Thyroid gland (tissue), 4 donors: ENCODE data around the gene RTN4RL1. TPM values are rescaled to one million over a fixed set of nuclear protein-coding genes. Genes with fewer than 3 reads are reported as not detected.

ENCODE experiments used
- DNase-seq, 2 donors: peaks; one replicate each; pipeline ENCODE4 v3.0.0-alpha.2; 2019
- H3K27ac ChIP-seq, 3 donors: fragments of 200-600 bp; sonication (generic); 1 replicate in 2 of 3; 2 replicates in 1 of 3; pipeline ENCODE4 v1.5.1; 2016 to 2019; ENCODE audit warnings: mild to moderate bottlenecking in 1 of 3, moderate library complexity in 1 of 3
- H3K27me3 ChIP-seq: fragments of 200-600 bp; sonication (generic); one replicate; pipeline ENCODE4 v1.5.1; 2019
- H3K36me3 ChIP-seq, 2 donors: fragments of 200-600 bp; sonication (generic); one replicate each; pipeline ENCODE4 v1.5.1; 2016 to 2019
- H3K4me1 ChIP-seq, 2 donors: fragments of 200-600 bp; sonication (generic); one replicate each; pipeline ENCODE4 v1.5.1; 2017 to 2019
- H3K4me3 ChIP-seq, 3 donors: fragments of 200-600 bp; sonication (generic); replicated peaks in 1 of 3; 1 replicate in 2 of 3; 2 replicates in 1 of 3; pipeline ENCODE4 v1.5.1; 2016; ENCODE audit warnings: mild to moderate bottlenecking in 1 of 3
- H3K9me3 ChIP-seq: fragments of 200-600 bp; sonication (generic); one replicate; pipeline ENCODE4 v1.5.1; 2017
- POLR2A ChIP-seq, 2 donors: fragments of 450-650 bp; IDR thresholded peaks; one replicate each; pipeline ENCODE4 v1.6.1; 2017; ENCODE audit warnings: antibody characterized with exemption in 2 of 2, mild to moderate bottlenecking in 2 of 2, moderate library complexity in 1 of 2
- WGBS, 2 donors: methylation state at CpG; one replicate each; pipeline ENCODE4 v1.1.5; 2017; 5-methylcytosine and 5-hydroxymethylcytosine counted together
- intact Hi-C: fragments of 100-400 bp; cut with DNase I; formaldehyde crosslinking; loops from one replicate; pipeline ENCODE4 v1.15.1; 2023
- microRNA counts, 2 donors: library from miRNA; unstranded; fragments of <30 nt; microRNA quantifications; one replicate each; lab custom pipeline; 2016 to 2017
- microRNA-seq: library from miRNA; unstranded; fragments of <30 nt; microRNA quantifications from one replicate; pipeline ENCODE4, GENCODE V29; 2016
- small RNA-seq: library from RNA; depleted of rRNA; stranded (forward); fragments of <200 nt; gene quantifications from one replicate; pipeline ENCODE3, GENCODE V24; 2016
- total RNA-seq, 4 donors: library from RNA; depleted of rRNA; stranded (reverse); fragments of >200 nt; gene quantifications; one replicate each; pipeline ENCODE4 v1.2.3, GENCODE V29; 2016
- TF ChIP-seq, protein P1 (sequence below), 6 experiments: fragments of 200-600 bp in 3 of 6; fragments of 450-650 bp in 3 of 6; sonication (generic) in 3 of 6; IDR thresholded peaks; one replicate each; pipeline ENCODE4 v1.5.1; 2016 to 2019; ENCODE audit warnings: antibody characterized with exemption in 6 of 6, mild to moderate bottlenecking in 2 of 6, inconsistent platforms in 1 of 6, moderate library complexity in 1 of 6

Gene RTN4RL1
- total RNA-seq, 4 donors from 2014 or later = 1.6 to 4.9 (median 2.5) TPM

DNA sequence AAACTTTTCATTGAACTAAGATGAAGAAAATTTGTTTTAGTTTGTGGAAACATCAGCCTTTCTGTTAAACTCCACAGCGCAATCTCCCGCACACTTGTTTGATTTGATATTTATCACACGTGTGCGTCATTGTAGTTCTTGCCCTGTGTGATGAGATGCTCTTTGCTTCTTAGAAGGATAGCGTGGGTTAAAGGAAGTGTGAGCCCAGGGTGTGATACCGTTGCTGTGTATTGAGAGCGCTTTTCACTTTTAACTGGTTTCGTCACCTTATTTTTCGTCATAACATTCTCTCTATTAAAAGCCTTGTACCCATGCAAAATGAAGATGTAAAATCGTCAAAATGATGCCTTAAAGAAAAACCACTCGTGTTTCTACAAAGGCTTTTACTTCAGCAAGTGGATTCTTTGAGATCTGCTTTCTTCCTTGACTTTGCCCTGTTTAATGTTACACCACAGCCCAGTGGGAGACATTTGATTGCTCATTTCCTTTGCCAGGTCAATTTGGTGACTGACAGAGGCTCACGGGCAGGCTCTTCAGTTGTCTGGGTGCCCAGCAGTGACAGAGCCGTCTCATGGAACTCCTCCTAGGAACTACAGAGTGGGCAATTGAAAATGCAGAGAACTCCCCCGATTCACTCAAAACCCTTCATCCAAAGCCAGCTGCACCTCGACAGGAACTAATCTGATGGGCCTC is 134.2 kb downstream of the RTN4RL1 start:
- no peak overlapping the region for H3K4me3 ChIP-seq
- TF ChIP-seq, protein P1, sequence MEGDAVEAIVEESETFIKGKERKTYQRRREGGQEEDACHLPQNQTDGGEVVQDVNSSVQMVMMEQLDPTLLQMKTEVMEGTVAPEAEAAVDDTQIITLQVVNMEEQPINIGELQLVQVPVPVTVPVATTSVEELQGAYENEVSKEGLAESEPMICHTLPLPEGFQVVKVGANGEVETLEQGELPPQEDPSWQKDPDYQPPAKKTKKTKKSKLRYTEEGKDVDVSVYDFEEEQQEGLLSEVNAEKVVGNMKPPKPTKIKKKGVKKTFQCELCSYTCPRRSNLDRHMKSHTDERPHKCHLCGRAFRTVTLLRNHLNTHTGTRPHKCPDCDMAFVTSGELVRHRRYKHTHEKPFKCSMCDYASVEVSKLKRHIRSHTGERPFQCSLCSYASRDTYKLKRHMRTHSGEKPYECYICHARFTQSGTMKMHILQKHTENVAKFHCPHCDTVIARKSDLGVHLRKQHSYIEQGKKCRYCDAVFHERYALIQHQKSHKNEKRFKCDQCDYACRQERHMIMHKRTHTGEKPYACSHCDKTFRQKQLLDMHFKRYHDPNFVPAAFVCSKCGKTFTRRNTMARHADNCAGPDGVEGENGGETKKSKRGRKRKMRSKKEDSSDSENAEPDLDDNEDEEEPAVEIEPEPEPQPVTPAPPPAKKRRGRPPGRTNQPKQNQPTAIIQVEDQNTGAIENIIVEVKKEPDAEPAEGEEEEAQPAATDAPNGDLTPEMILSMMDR (IDR thresholded peaks at IDR 0.05) = no peak
- no peak for TF ChIP-seq POLR2A (IDR thresholded peaks at IDR 0.05)
- no peak for DNase-seq
- peaks cover 15 to 53% of the 10 kb centered on the region in 2 donors for H3K36me3 ChIP-seq
- no peaks in the 10 kb centered on the region for H3K4me1 ChIP-seq
- 86 to 88% methylated on average over 13 to 15 of the region's 15 CpGs for WGBS, 2 donors
- no peak overlapping the region for H3K27ac ChIP-seq
- no peaks in the 10 kb centered on the region for H3K27me3 ChIP-seq
- no peaks in the 10 kb centered on the region for H3K9me3 ChIP-seq
- intact Hi-C loops = no loop called here

- DNase-seq = no peak
- 94 to 95% methylated on average over 14 of the region's 14 CpGs for WGBS, 2 donors
- no peaks in the 10 kb centered on the region for H3K9me3 ChIP-seq
- no peaks in the 10 kb centered on the region for H3K27me3 ChIP-seq
- H3K27ac ChIP-seq = no peak overlapping the region
- TF ChIP-seq, protein P1 (IDR thresholded peaks at IDR 0.05) = no peak
- no peak for TF ChIP-seq POLR2A (IDR thresholded peaks at IDR 0.05)
- intact Hi-C loops = no loop called here
- H3K36me3 ChIP-seq = peaks cover 29 to 67% of the 10 kb centered on the region in 2 donors
- no peak overlapping the region for H3K4me3 ChIP-seq
- no peaks in the 10 kb centered on the region for H3K4me1 ChIP-seq
These were observed 136.4 kb downstream of the RTN4RL1 start for GRCh38 chr17:1888741-1889140.

MicroRNA genes within 50 kb of the gene (microRNA counts, 767-probe panel; counts per million panel counts)
- microRNA hsa-miR-132-3p (lab: Ali Mortazavi, UCI) (2,738 to 4,752 counts per million in 2 donors), microRNA hsa-miR-212-3p (lab: Ali Mortazavi, UCI) (0 counts per million in 2 donors)

Small RNAs within 50 kb of the gene (microRNA-seq; reads per million reads assigned to microRNA genes)
- gene MIR132 (612 reads per million, percentile 72 among the genes with 10 or more reads in this experiment), gene MIR212 (17.6 reads per million, percentile 34 among the genes with 10 or more reads in this experiment)

Small RNAs within 50 kb of the gene (small RNA-seq; reads per million reads assigned to genes)
- not detected for gene AC090617.9
- gene MIR132 = 1.4 reads per million, percentile 37 among the genes with 10 or more reads in this experiment
- gene MIR212 = not detected
- gene OVCA2 = not detected

Other genes with a start within 250 kb of the RTN4RL1 start
- 10 to 100 TPM; 19.3 to 21.9 (median 20.4) TPM for gene SMYD4, start 195.4 kb downstream of the RTN4RL1 start, total RNA-seq
- 10 to 100 TPM; 24.0 to 37.2 (median 26.4) TPM for gene RPA1, start 195.3 kb downstream of the RTN4RL1 start, total RNA-seq
- gene DPH1, start 4.8 kb upstream of the RTN4RL1 start, total RNA-seq = 10 to 100 TPM; 41.6 to 61.1 (median 49.3) TPM
- 10 to 100 TPM; 37.6 to 54.1 (median 47.3) TPM for gene OVCA2, start 16.7 kb upstream of the RTN4RL1 start, total RNA-seq
- gene HIC1, start 29.8 kb upstream of the RTN4RL1 start, total RNA-seq = 10 to 100 TPM; 13.3 to 23.2 (median 18.3) TPM